ENCODE results near the gene DCAF8L2. TPM values are rescaled to one million over a fixed set of nuclear protein-coding genes. Genes with fewer than 3 reads are reported as not detected.

DCAF8L2 gene
- total and polyA plus RNA-seq, 2 of the 13 experiments (the other 11 are each of a cell fraction or from before 2014, with no cell fraction given): not detected

DNA sequence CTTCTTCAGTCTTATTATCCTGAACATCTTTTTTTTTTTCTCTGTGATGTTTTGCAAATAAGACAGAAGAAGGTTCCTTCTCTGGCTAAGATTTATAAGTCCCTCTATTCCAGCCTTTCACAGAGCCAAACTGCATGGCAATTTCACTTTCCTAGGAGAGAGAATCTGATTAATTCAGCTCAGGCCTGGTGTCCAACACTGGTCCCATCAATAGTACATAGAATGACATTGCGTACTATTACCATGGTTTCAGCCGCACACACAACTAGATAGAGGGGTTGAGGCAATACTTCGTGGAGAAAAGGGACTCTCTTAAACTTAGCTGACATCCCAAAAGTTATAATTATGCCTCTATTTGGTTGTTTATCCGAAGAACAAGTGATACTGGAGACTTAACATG lies 18.5 kb downstream of the DCAF8L2 start:
- in situ Hi-C loops (cut with HindIII; ENCODE audit: extremely low pct_ligation_motif_present, low pct_unique_long_range_greater_than_20kb) (no loop called here), intact Hi-C loops (cut with micrococcal nuclease; ENCODE audit: unreplicated experiment) (no loop called here)
- Histone ChIP-seq H3K36me3 (replicated peaks in 1 of 2; ENCODE audit: control insufficient read depth in 1 of 2, insufficient read depth in 2 of 2, low read length in 2 of 2) (no peaks in the 10 kb centered on the region), H3K4me2 (ENCODE audit: low read depth, low read length) (no peak overlapping the region), H3K27me3 (ENCODE audit: control insufficient read depth in 1 of 2, insufficient read depth in 2 of 2, low read length in 2 of 2) (no peaks in the 10 kb centered on the region), H3K27ac (ENCODE audit: extremely low read length, insufficient read depth, low read length) (no peak overlapping the region), H3K9me3 (ENCODE audit: low read length) (no peaks in the 10 kb centered on the region), H3K4me3 (replicated peaks in 1 of 3; ENCODE audit: insufficient read depth in 1 of 3, low read depth in 2 of 3, low read length in 3 of 3) (no peak overlapping the region), H3K79me2 (ENCODE audit: insufficient read depth, low read length) (no peaks in the 10 kb centered on the region), H4K20me1 (ENCODE audit: insufficient read depth, low read length) (no peaks in the 10 kb centered on the region), H2AFZ (ENCODE audit: low read length) (no peak overlapping the region), H3K4me1 (ENCODE audit: insufficient read depth, low read length) (no peaks in the 10 kb centered on the region), H3K9ac (ENCODE audit: insufficient read depth, low read depth, low read length) (no peak overlapping the region)
- DNase-seq (ENCODE audit: low spot score) (no peak), FAIRE-seq (no peak), ATAC-seq (no peak)
- WGBS (ENCODE audit: low lambda C conversion rate): 34% methylated on average over 4 of the region's 4 CpGs
- CTCF ChIA-PET (ENCODE audit: low intra/inter-chr PET ratio, low total read pairs): no interaction called here
- no TSS peak for BruUV-seq (replicated peaks)
- POLR2A ChIA-PET: no interaction called here
- TF ChIP-seq ZNF564 (CRISPR knock-in tag; IDR thresholded peaks at IDR 0.05): no peak
- TF ChIP-seq ZNF616 (CRISPR knock-in tag; IDR thresholded peaks at IDR 0.05; ENCODE audit: low read depth): no peak
- TF ChIP-seq, protein P1, sequence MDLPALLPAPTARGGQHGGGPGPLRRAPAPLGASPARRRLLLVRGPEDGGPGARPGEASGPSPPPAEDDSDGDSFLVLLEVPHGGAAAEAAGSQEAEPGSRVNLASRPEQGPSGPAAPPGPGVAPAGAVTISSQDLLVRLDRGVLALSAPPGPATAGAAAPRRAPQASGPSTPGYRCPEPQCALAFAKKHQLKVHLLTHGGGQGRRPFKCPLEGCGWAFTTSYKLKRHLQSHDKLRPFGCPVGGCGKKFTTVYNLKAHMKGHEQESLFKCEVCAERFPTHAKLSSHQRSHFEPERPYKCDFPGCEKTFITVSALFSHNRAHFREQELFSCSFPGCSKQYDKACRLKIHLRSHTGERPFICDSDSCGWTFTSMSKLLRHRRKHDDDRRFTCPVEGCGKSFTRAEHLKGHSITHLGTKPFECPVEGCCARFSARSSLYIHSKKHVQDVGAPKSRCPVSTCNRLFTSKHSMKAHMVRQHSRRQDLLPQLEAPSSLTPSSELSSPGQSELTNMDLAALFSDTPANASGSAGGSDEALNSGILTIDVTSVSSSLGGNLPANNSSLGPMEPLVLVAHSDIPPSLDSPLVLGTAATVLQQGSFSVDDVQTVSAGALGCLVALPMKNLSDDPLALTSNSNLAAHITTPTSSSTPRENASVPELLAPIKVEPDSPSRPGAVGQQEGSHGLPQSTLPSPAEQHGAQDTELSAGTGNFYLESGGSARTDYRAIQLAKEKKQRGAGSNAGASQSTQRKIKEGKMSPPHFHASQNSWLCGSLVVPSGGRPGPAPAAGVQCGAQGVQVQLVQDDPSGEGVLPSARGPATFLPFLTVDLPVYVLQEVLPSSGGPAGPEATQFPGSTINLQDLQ (CRISPR knock-in tag; IDR thresholded peaks at IDR 0.05): no peak
- no peak for TF ChIP-seq KAT2B (IDR thresholded peaks at IDR 0.05; ENCODE audit: borderline replicate concordance, low read depth, low read length)
- TF ChIP-seq PHF5A (CRISPR knock-in tag; IDR thresholded peaks at IDR 0.05; ENCODE audit: low read depth, unreplicated experiment): no peak
- TF ChIP-seq, protein P2, sequence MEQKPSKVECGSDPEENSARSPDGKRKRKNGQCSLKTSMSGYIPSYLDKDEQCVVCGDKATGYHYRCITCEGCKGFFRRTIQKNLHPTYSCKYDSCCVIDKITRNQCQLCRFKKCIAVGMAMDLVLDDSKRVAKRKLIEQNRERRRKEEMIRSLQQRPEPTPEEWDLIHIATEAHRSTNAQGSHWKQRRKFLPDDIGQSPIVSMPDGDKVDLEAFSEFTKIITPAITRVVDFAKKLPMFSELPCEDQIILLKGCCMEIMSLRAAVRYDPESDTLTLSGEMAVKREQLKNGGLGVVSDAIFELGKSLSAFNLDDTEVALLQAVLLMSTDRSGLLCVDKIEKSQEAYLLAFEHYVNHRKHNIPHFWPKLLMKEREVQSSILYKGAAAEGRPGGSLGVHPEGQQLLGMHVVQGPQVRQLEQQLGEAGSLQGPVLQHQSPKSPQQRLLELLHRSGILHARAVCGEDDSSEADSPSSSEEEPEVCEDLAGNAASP (CRISPR knock-in tag; IDR thresholded peaks at IDR 0.05; ENCODE audit: borderline replicate concordance): no peak
- no peak for TF ChIP-seq ATAD3A (CRISPR knock-in tag; IDR thresholded peaks at IDR 0.05)
- TF ChIP-seq SRSF4 (IDR thresholded peaks at IDR 0.05; ENCODE audit: low read depth, low read length, poor library complexity, severe bottlenecking): no peak
- no peak for TF ChIP-seq ZNF138 (CRISPR knock-in tag; IDR thresholded peaks at IDR 0.05; ENCODE audit: low read depth)
- no peak for TF ChIP-seq SATB2 (CRISPR knock-in tag; IDR thresholded peaks at IDR 0.05)

Data from HepG2 (cell line).